HepG2 (cell line): Measurements from ENCODE around the gene TAS2R13. TPM values are rescaled to one million over a fixed set of nuclear protein-coding genes. Genes with fewer than 3 reads are reported as not detected.
A peak's percentile ranks its signal among the peaks of the same experiment; 100 is the strongest.

ENCODE experiments used
- ARNT ChIP-seq: fragments of 450-650 bp; IDR thresholded peaks from 2 replicates; pipeline ENCODE4 v1.6.1; 2017
- ELF4 ChIP-seq: sonication (generic); formaldehyde crosslinking; IDR thresholded peaks from 2 replicates; pipeline ENCODE4 v1.5.0; 2020; ENCODE audit warnings: missing genetic modification reagents, mild to moderate bottlenecking, moderate library complexity, borderline replicate concordance
- KLF12 ChIP-seq: sonication (generic); formaldehyde crosslinking; IDR thresholded peaks from 2 replicates; pipeline ENCODE4 v1.4.0; 2020; ENCODE audit warnings: missing genetic modification reagents, borderline replicate concordance
- KLF9 ChIP-seq: IDR thresholded peaks from 2 replicates; pipeline ENCODE4 v1.6.1; 2016; ENCODE audit warnings: low read depth
- SMAD1 ChIP-seq: sonication (generic); formaldehyde crosslinking; IDR thresholded peaks from 2 replicates; pipeline ENCODE4 v1.4.0; 2020; ENCODE audit warnings: missing genetic modification reagents, low read depth, mild to moderate bottlenecking, borderline replicate concordance
- ZBTB7B ChIP-seq: sonication (generic); formaldehyde crosslinking; IDR thresholded peaks from 2 replicates; pipeline ENCODE4 v1.4.0; 2020; ENCODE audit warnings: missing genetic modification reagents
- ZKSCAN8 ChIP-seq: IDR thresholded peaks from 2 replicates; pipeline ENCODE4 v1.6.1; 2016; ENCODE audit warnings: borderline replicate concordance, missing genetic modification reagents, missing compliant biosample characterization
- ZNF17 ChIP-seq: sonication (generic); formaldehyde crosslinking; IDR thresholded peaks from 2 replicates; pipeline ENCODE4 v1.5.0; 2020; ENCODE audit warnings: mild to moderate bottlenecking, missing genetic modification reagents
- ZNF335 ChIP-seq: sonication (generic); formaldehyde crosslinking; IDR thresholded peaks from 2 replicates; pipeline ENCODE4 v1.4.0; 2020; ENCODE audit warnings: missing genetic modification reagents
- ZNF547 ChIP-seq: sonication (generic); formaldehyde crosslinking; IDR thresholded peaks from 2 replicates; pipeline ENCODE4 v1.5.1; 2020; ENCODE audit warnings: mild to moderate bottlenecking, missing genetic modification reagents
- polyA plus RNA-seq, 8 experiments: library from polyadenylated mRNA; depleted of rRNA in 3 of 8; stranded (reverse) in 7 of 8; unstranded in 1 of 8; fragments of >200 nt; fragmentation: Illumina TruSeq in 4 of 8; extraction: Trizol in 4 of 8; gene quantifications; 2 replicates each; pipeline versions ENCODE4 v1.2.1 to v1.2.3, GENCODE V29; 2011 to 2016; ENCODE audit warnings: low read depth in 4 of 8, missing spikeins in 1 of 8, mixed read lengths in 1 of 8; ENCODE audit not compliant: insufficient read depth in 1 of 8
- total RNA-seq, 5 experiments: library from RNA; depleted of rRNA; stranded (reverse); fragments of >200 nt; fragmentation: Illumina TruSeq; extraction: Trizol; gene quantifications; 2 replicates each; pipeline ENCODE4 v1.2.3, GENCODE V29; 2016; ENCODE audit warnings: low read depth in 1 of 5
- TF ChIP-seq, protein P1 (sequence below): sonication (generic); formaldehyde crosslinking; IDR thresholded peaks from 2 replicates; pipeline ENCODE4 v1.5.1; 2020; ENCODE audit warnings: mild to moderate bottlenecking, missing genetic modification reagents, borderline replicate concordance
- TF ChIP-seq, protein P2 (sequence below): sonication (generic); formaldehyde crosslinking; IDR thresholded peaks from 2 replicates; pipeline ENCODE4 v1.9.0; 2021; ENCODE audit warnings: missing genetic modification reagents, mild to moderate bottlenecking, borderline replicate concordance
- TF ChIP-seq, protein P3 (sequence below): sonication (generic); formaldehyde crosslinking; IDR thresholded peaks from 2 replicates; pipeline ENCODE4 v1.4.0; 2020; ENCODE audit warnings: missing genetic modification reagents
- TF ChIP-seq, protein P4 (sequence below): sonication (generic); formaldehyde crosslinking; IDR thresholded peaks from 2 replicates; pipeline ENCODE4 v1.4.0; 2020; ENCODE audit warnings: missing genetic modification reagents, low read depth, mild to moderate bottlenecking, borderline replicate concordance
- TF ChIP-seq, protein P5 (sequence below): sonication (generic); formaldehyde crosslinking; IDR thresholded peaks from 2 replicates; pipeline ENCODE4 v1.4.0; 2020; ENCODE audit warnings: missing genetic modification reagents
- TF ChIP-seq, protein P6 (sequence below): IDR thresholded peaks from 2 replicates; pipeline ENCODE4 v1.6.1; 2018; ENCODE audit warnings: missing genetic modification reagents, mild to moderate bottlenecking, missing compliant biosample characterization

The TAS2R13 gene
- total and polyA plus RNA-seq, 2 of the 13 experiments (the other 11 are each of a cell fraction or from before 2014, with no cell fraction given) = 0.33 to 1.3 TPM

DNA sequence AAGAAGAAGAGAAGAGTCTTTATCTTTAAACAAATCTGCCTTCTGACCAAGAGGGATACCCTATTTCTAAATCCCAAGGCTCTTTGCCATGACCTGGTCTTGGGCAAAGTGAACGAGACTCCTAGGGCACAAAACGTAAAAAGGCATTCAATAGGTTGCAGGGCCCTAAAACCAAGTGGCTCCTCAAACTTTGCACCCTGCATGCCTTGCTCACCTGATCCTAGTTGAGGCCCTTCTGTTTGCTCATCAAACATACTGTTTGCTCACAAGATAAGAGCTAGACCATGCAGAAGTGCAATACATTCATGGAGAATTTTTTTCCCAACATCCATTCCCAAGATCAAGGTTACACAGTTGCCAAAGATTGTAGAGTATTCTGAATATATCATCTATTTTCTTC is 17.4 kb downstream of the TAS2R13 start (continued):
- TF ChIP-seq, protein P1, sequence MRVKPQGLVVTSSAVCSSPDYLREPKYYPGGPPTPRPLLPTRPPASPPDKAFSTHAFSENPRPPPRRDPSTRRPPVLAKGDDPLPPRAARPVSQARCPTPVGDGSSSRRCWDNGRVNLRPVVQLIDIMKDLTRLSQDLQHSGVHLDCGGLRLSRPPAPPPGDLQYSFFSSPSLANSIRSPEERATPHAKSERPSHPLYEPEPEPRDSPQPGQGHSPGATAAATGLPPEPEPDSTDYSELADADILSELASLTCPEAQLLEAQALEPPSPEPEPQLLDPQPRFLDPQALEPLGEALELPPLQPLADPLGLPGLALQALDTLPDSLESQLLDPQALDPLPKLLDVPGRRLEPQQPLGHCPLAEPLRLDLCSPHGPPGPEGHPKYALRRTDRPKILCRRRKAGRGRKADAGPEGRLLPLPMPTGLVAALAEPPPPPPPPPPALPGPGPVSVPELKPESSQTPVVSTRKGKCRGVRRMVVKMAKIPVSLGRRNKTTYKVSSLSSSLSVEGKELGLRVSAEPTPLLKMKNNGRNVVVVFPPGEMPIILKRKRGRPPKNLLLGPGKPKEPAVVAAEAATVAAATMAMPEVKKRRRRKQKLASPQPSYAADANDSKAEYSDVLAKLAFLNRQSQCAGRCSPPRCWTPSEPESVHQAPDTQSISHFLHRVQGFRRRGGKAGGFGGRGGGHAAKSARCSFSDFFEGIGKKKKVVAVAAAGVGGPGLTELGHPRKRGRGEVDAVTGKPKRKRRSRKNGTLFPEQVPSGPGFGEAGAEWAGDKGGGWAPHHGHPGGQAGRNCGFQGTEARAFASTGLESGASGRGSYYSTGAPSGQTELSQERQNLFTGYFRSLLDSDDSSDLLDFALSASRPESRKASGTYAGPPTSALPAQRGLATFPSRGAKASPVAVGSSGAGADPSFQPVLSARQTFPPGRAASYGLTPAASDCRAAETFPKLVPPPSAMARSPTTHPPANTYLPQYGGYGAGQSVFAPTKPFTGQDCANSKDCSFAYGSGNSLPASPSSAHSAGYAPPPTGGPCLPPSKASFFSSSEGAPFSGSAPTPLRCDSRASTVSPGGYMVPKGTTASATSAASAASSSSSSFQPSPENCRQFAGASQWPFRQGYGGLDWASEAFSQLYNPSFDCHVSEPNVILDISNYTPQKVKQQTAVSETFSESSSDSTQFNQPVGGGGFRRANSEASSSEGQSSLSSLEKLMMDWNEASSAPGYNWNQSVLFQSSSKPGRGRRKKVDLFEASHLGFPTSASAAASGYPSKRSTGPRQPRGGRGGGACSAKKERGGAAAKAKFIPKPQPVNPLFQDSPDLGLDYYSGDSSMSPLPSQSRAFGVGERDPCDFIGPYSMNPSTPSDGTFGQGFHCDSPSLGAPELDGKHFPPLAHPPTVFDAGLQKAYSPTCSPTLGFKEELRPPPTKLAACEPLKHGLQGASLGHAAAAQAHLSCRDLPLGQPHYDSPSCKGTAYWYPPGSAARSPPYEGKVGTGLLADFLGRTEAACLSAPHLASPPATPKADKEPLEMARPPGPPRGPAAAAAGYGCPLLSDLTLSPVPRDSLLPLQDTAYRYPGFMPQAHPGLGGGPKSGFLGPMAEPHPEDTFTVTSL (CRISPR knock-in tag) = peak; percentile 100
- TF ChIP-seq ARNT (no peak), ZBTB7B (0 out of 2 replicates have a peak, but pooled peaks have one; percentile 28), ZNF547 (no peak), KLF9 (CRISPR knock-in tag) (no peak), SMAD1 (no peak), KLF12 (no peak), ZKSCAN8 (CRISPR knock-in tag) (peak; percentile 85; the same call in 1 of the 2 replicates), ZNF17 (CRISPR knock-in tag) (no peak), ELF4 (CRISPR knock-in tag) (no peak), ZNF335 (CRISPR knock-in tag) (0 out of 2 replicates have a peak, but pooled peaks have one; percentile 48)
- TF ChIP-seq, protein P2, sequence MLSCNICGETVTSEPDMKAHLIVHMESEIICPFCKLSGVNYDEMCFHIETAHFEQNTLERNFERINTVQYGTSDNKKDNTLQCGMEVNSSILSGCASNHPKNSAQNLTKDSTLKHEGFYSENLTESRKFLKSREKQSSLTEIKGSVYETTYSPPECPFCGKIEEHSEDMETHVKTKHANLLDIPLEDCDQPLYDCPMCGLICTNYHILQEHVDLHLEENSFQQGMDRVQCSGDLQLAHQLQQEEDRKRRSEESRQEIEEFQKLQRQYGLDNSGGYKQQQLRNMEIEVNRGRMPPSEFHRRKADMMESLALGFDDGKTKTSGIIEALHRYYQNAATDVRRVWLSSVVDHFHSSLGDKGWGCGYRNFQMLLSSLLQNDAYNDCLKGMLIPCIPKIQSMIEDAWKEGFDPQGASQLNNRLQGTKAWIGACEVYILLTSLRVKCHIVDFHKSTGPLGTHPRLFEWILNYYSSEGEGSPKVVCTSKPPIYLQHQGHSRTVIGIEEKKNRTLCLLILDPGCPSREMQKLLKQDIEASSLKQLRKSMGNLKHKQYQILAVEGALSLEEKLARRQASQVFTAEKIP (CRISPR knock-in tag) = no peak
- TF ChIP-seq, protein P3, sequence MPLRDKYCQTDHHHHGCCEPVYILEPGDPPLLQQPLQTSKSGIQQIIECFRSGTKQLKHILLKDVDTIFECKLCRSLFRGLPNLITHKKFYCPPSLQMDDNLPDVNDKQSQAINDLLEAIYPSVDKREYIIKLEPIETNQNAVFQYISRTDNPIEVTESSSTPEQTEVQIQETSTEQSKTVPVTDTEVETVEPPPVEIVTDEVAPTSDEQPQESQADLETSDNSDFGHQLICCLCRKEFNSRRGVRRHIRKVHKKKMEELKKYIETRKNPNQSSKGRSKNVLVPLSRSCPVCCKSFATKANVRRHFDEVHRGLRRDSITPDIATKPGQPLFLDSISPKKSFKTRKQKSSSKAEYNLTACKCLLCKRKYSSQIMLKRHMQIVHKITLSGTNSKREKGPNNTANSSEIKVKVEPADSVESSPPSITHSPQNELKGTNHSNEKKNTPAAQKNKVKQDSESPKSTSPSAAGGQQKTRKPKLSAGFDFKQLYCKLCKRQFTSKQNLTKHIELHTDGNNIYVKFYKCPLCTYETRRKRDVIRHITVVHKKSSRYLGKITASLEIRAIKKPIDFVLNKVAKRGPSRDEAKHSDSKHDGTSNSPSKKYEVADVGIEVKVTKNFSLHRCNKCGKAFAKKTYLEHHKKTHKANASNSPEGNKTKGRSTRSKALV (CRISPR knock-in tag) = no peak
- TF ChIP-seq, protein P4, sequence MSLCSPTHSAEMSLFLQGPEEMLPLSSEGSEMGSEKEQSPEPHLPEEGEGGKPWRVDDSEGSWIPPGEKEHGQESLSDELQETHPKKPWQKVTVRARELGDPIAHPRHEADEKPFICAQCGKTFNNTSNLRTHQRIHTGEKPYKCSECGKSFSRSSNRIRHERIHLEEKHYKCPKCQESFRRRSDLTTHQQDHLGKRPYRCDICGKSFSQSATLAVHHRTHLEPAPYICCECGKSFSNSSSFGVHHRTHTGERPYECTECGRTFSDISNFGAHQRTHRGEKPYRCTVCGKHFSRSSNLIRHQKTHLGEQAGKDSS (CRISPR knock-in tag) = peak; percentile 89; the same call in 1 of the 2 replicates
- TF ChIP-seq, protein P5, sequence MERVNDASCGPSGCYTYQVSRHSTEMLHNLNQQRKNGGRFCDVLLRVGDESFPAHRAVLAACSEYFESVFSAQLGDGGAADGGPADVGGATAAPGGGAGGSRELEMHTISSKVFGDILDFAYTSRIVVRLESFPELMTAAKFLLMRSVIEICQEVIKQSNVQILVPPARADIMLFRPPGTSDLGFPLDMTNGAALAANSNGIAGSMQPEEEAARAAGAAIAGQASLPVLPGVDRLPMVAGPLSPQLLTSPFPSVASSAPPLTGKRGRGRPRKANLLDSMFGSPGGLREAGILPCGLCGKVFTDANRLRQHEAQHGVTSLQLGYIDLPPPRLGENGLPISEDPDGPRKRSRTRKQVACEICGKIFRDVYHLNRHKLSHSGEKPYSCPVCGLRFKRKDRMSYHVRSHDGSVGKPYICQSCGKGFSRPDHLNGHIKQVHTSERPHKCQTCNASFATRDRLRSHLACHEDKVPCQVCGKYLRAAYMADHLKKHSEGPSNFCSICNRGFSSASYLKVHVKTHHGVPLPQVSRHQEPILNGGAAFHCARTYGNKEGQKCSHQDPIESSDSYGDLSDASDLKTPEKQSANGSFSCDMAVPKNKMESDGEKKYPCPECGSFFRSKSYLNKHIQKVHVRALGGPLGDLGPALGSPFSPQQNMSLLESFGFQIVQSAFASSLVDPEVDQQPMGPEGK (CRISPR knock-in tag) = peak; percentile 66; the same call in 1 of the 2 replicates
- TF ChIP-seq, protein P6, sequence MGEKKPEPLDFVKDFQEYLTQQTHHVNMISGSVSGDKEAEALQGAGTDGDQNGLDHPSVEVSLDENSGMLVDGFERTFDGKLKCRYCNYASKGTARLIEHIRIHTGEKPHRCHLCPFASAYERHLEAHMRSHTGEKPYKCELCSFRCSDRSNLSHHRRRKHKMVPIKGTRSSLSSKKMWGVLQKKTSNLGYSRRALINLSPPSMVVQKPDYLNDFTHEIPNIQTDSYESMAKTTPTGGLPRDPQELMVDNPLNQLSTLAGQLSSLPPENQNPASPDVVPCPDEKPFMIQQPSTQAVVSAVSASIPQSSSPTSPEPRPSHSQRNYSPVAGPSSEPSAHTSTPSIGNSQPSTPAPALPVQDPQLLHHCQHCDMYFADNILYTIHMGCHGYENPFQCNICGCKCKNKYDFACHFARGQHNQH (CRISPR knock-in tag) = peak; percentile 87
